HuH-7 (cell line): ENCODE results near the gene NR2C2.

Experiments
- DNase-seq: peaks from one replicate; pipeline ENCODE4 v3.0.0; 2011; ENCODE audit warnings: low spot score

The NR2C2 gene

GRCh38 chr3:14921811-14922705 lies 25.3 kb upstream of the NR2C2 start:
- DNase-seq = no peak

- DNase-seq = no peak
Measured at GRCh38 chr3:14922863-14923262, 24.5 kb upstream of the NR2C2 start.

DNA sequence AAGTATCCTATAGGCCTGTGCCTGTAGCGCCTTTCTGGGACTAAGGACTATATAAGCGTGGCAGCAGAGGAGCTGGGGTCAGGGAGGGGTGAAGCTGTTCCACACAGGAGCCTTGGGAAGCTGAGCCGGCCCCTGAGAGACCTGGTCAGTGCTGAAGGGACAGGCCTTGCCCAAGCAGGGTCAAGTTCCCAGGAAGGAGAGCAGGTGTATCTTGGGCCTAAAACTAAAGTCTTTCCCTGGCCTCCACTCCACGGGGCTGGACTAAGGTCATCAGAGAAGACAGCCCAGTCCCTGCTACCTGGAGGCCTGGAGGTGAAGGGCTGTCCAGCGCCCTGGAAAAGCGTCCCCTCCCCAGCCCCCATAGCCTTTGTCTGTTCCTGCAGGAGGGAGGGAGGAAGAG lies 23.9 kb upstream of the NR2C2 start:
- no peak for DNase-seq

- peak; percentile 80 for DNase-seq
Measured at GRCh38 chr3:14925729-14926591, 21.4 kb upstream of the NR2C2 start.

- no peak for DNase-seq
Measured at GRCh38 chr3:14926592-14926991, 20.8 kb upstream of the NR2C2 start.

DNA sequence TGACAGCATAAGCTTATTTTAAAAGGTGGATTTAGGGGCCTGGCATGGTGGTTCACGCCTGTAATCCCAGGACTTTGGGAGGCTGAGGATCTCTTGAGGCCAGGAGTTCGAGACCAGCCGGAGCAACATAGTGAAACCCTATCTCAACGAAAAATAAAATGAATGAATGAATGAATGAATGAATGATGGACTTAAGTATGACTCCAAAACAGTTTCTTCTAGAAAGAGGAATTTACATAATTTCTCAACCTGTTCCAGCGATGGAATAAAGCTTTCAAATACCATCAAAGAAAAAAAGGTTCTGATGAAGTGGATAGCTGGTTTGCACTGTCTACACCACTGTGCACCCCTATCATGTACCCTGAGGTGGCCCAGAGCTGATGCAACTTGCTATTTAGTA lies 20.1 kb upstream of the NR2C2 start:
- no peak for DNase-seq

- DNase-seq = no peak
Measured at GRCh38 chr3:14929310-14930074, 17.9 kb upstream of the NR2C2 start.

DNA sequence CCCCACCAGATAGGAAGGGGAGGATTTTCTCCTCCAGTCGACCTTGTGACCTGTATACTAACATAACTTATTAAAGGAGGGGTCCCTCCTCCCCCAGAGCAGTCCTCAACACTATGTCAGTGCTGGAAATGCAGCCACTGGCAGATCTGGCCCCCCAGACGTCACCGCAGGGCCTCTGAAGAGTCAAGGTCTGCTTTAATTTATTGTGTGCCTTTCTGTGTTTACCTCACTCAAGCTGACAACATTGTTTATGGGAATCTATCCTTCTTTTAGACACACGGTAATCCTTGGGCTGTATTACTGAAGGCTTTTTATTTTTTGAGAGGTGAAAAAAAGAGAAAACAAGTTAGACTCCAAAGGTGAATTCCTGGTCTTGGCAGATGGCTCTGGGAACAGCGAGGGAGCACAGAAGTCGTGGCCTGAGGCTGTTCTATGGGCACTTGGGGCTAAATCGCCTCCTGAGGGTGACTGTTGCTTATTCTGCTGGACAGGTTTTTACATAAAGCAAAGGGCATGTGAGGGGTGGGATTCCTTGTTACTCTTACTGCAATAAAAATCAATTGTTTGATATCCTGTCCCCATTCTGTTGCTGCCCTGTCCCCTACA lies 13.5 kb upstream of the NR2C2 start:
- DNase-seq = no peak

GRCh38 chr3:14935592-14936345 lies 11.6 kb upstream of the NR2C2 start:
- DNase-seq = no peak

GRCh38 chr3:14938954-14939353 lies 8.4 kb upstream of the NR2C2 start:
- no peak for DNase-seq

GRCh38 chr3:14941871-14942270 lies 5.5 kb upstream of the NR2C2 start:
- no peak for DNase-seq

- peak; percentile 56 for DNase-seq
Measured at GRCh38 chr3:14943042-14943441, 4.3 kb upstream of the NR2C2 start.

GRCh38 chr3:14946236-14946635 lies 1.1 kb upstream of the NR2C2 start:
- DNase-seq = no peak

DNA sequence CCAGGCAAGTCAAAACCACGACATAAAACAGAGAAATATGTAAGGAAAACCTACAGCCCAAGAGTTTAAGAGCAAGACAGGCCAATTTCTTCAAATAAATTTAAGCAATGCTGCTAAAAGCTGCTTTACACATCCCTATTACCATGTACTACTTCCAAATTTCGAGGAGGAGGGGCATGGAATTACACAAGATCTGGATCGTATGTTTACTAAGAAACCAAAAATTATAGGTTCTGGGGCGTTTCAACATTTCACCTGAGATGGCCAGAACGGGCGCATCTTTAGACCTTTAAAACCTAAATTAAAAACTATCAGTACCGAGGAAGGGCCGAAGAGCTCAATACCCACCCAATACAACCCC lies 664 bp upstream of the NR2C2 start:
- no peak for DNase-seq

DNA sequence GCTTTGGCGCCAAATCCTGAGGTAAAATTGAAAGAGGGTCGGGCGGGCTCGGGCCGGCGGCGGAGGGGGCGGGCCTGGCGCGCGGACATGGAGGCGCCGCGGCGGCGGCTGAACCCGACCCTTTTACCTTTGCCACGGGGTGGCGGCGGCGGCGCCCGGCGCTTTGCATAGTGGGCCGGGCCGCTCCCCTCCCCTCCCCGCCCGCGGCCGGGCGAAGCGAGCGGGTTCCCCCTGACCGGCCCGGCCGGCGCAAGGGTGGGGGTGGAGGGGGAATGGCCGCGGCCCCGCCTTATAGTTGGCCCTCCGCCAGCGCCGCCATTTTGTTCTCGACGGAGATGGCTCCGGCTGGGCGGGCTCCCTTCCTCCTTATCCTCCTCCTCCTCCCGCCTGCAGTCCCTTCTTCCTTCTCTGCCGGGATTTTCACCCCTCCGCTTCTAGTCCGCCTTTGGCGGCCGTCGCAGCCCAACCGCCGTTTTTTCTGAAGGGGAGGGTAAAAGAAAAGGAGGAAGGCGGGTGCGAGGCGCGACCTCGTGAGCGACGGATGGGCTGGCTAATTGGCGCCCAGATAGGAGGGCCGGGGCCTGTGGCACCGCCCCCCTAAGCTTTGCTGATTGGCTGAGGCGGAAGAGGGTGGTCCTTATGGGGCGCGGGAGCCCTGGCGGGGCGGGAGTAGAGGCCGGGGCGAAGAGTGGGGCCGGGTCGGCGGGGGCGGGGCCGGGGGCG lies 664 bp downstream of the NR2C2 start:
- peak; percentile 99 for DNase-seq

- DNase-seq = no peak
Measured at GRCh38 chr3:14948609-14949038, 1.2 kb downstream of the NR2C2 start.

DNA sequence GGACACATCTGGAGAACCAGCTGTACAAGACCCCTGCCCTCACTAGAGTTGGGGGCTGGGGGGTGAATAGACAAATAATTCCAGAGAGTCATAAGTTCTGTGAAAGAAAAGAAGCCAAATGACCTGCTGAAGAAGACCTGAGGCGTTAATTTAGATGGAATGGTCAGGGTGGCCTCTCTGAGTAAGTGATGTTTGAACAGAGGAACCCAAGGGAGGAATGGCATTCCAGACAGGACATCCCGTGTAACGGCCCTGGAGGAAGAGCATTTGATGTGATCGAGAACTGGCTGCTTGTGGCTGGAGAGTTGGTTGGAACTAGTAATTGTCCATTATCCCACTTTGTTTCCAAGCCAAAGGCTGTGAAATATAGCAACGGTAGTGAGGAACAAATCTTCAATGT lies 1.7 kb downstream of the NR2C2 start:
- no peak for DNase-seq

- DNase-seq = no peak
Measured at GRCh38 chr3:14950274-14950673, 2.9 kb downstream of the NR2C2 start.

GRCh38 chr3:14957153-14957552 lies 9.8 kb downstream of the NR2C2 start:
- no peak for DNase-seq

GRCh38 chr3:14957925-14958324 lies 10.5 kb downstream of the NR2C2 start:
- no peak for DNase-seq
